Psoas muscle (tissue), 8 donors: ENCODE data around the gene MYL3. TPM values are rescaled to one million over a fixed set of nuclear protein-coding genes. Genes with fewer than 3 reads are reported as not detected.
"Not testable (repeated sequence)": the region's sequence is repeated elsewhere in the genome, so short reads cannot be mapped to it uniquely, and the experiment has no call there.

Source experiments
- ATAC-seq, 4 donors: fragments of 200-7000 bp; cut with Tn5 transposase; one replicate each; pipeline ENCODE4 v1.9.1; 2020; ENCODE audit warnings: moderate library complexity in 3 of 4, mild to moderate bottlenecking in 2 of 4
- DNase-seq, 2 donors: peaks; one replicate each; pipeline ENCODE4 v3.0.0-alpha.2; 2020
- H3K27ac ChIP-seq: fragments of 200-600 bp; one replicate; pipeline ENCODE4 v1.8.0; 2022
- H3K27me3 ChIP-seq, 3 donors: fragments of 200-600 bp in 1 of 3; one replicate each; pipeline versions ENCODE4 v1.6.1 to v1.8.0; 2013 to 2022; ENCODE audit warnings: low read length in 2 of 3, mild to moderate bottlenecking in 2 of 3, moderate library complexity in 1 of 3; ENCODE audit not compliant: insufficient read depth in 3 of 3
- H3K36me3 ChIP-seq, 2 donors: fragments of 200-600 bp in 1 of 2; one replicate each; pipeline versions ENCODE4 v1.6.1 to v1.8.0; 2013 to 2022; ENCODE audit warnings: low read depth in 1 of 2, mild to moderate bottlenecking in 1 of 2, moderate library complexity in 1 of 2; ENCODE audit not compliant: insufficient read depth in 1 of 2
- H3K4me1 ChIP-seq: fragments of 200-600 bp; one replicate; pipeline ENCODE4 v1.8.0; 2022
- H3K4me3 ChIP-seq: fragments of 200-600 bp; one replicate; pipeline ENCODE4 v1.8.0; 2022; ENCODE audit warnings: mild to moderate bottlenecking
- H3K9me3 ChIP-seq: fragments of 200-600 bp; one replicate; pipeline ENCODE4 v1.8.0; 2022
- CTCF ChIP-seq: fragments of 200-600 bp; IDR thresholded peaks from one replicate; pipeline ENCODE4 v1.8.0; 2022; ENCODE audit warnings: antibody characterized with exemption
- whole genome bisulfite sequencing, 3 donors: extraction: QIAGEN DNeasy Blood & Tissue Kit; methylation state at CpG; one replicate each; pipeline versions ENCODE4 v1.1.6 to v1.1.7; 2013; 5-methylcytosine and 5-hydroxymethylcytosine counted together
- intact Hi-C, 2 donors: fragments of 100-400 bp; cut with DNase I; formaldehyde crosslinking; loops; one replicate each; pipeline versions ENCODE4 v1.11.0 to v1.14.2; 2022
- long read RNA-seq, 2 donors: library from polyadenylated mRNA; unstranded; transcript quantifications; one replicate each; pipeline ENCODE4 v2.0.0, GENCODE V29; 2021
- polyA plus RNA-seq, 3 donors: library from polyadenylated mRNA; stranded (reverse); fragments of 200-250 nt; gene quantifications; one replicate each; pipeline ENCODE4 v1.2.3, GENCODE V29; 2013
- total RNA-seq, 4 donors: library from RNA; stranded (reverse); fragmentation: NEBNext Ultra II Directional in 2 of 4; extraction: Animal tissue kit (Norgen Biotek cat#: 25700) in 2 of 4; gene quantifications; one replicate each; pipeline versions ENCODE4 v1.2.1 to v1.2.4, GENCODE V29; 2021 to 2023
- donor health status: healthy with polysubstance abuse.
- donor health status: DM: no; HTN: no; CAD: no; lungs with moderate emphysema.
- donor health status: Bipolar disorder and iron deficiency.
- donor health status: healthy.
- donor health status: DM: yes; HTN: yes; CAD: no.
- donor health status: DM: no; HTN: no; CAD: no.
- donor health status: DM: no; HTN: no; CAD: no.
- donor health status: DM: yes; HTN: yes; CAD: no.

MYL3 gene
- total RNA-seq = 1,000 to 10,000 TPM in 2 of 4 donors, 100 to 1,000 TPM in 2; 395 to 2,071 (median 1,091) TPM
- polyA plus RNA-seq = 1,000 to 10,000 TPM in 2 of 3 donors, 100 to 1,000 TPM in 1; 555 to 3,091 (median 2,834) TPM
- long read RNA-seq, donor 1, transcript MYL3-202 (6 exons, 1,012 nt) = minor isoform, 20 of 161 reads
- long read RNA-seq, donor 1, transcript MYL3-201 (7 exons, 924 nt) = major isoform, 123 of 161 reads
- long read RNA-seq, donor 1, partial matches to known transcripts = 11 of 161 reads
- long read RNA-seq, donor 1, other reads (novel, unspliced or antisense) = 7 of 161 reads
- long read RNA-seq, donor 2, transcript MYL3-202 (6 exons, 1,012 nt) = minor isoform, 126 of 684 reads
- long read RNA-seq, donor 2, transcript MYL3-201 (7 exons, 924 nt) = major isoform, 462 of 684 reads
- long read RNA-seq, donor 2, partial matches to known transcripts = 45 of 684 reads
- long read RNA-seq, donor 2, other reads (novel, unspliced or antisense) = 51 of 684 reads

GRCh38 chr3:46863261-46863782 lies at the start of gene MYL3:
Gene MYL3, minus strand, starts transcription at chr3:46863444. Its CDS starts 54 bp downstream, at chr3:46863390.
- DNase-seq (peak; percentile 16 to 77), ATAC-seq (peak; percentile 32 to 58 (median 46))
- H3K4me1 ChIP-seq = peaks cover 24% of the 10 kb centered on the region
- H3K27ac ChIP-seq = peak within 1 kb of the TSS; percentile 81
- peak within 1 kb of the TSS; percentile 53 for H3K4me3 ChIP-seq
- 54 to 66% (median 57%) methylated on average over 7 of the region's 7 CpGs for WGBS, 3 donors
- no peaks in the 10 kb centered on the region for H3K27me3 ChIP-seq
- H3K9me3 ChIP-seq = no peaks in the 10 kb centered on the region
- TF ChIP-seq CTCF = no peak
- intact Hi-C loops = loop anchor here in 1 of 2 donors (10.0 kb wide), 1 partner anchor 159 kb away; the partner anchor contains the start of gene TMIE
- peaks cover 0 to under 1% of the 10 kb centered on the region in 2 donors for H3K36me3 ChIP-seq

DNA sequence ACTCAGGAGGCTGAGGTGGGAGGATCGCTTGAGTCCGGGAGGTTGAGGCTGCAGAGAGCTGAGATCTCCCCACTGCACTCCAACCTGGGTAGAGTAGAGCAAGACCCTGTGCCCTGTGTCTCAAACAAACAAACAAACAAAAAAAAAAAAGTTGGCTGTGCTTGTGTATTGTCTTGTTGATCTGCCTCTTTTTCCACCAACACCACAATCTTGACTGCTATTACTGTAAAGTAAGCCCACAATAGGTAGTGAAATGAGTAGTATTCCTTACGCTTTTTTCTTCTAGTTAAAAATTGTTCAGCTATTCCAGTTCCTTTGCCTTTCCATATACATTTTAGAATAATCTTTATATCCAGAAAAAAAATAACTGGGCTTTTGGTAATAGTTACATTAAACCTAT lies 49.7 kb upstream of the MYL3 start:
- H3K9me3 ChIP-seq = no peaks in the 10 kb centered on the region
- DNase-seq (no peak), ATAC-seq (no peak)
- no peak overlapping the region for H3K27ac ChIP-seq
- TF ChIP-seq CTCF = no peak
- peaks cover 26% of the 10 kb centered on the region for H3K4me1 ChIP-seq
- peaks cover 0 to 21% of the 10 kb centered on the region in 2 donors for H3K36me3 ChIP-seq
- no peak overlapping the region for H3K4me3 ChIP-seq
- WGBS, 3 donors = 97 to 100% (median 99%) methylated on average over 3 of the region's 3 CpGs
- intact Hi-C loops = no loop called here
- no peaks in the 10 kb centered on the region for H3K27me3 ChIP-seq

DNA sequence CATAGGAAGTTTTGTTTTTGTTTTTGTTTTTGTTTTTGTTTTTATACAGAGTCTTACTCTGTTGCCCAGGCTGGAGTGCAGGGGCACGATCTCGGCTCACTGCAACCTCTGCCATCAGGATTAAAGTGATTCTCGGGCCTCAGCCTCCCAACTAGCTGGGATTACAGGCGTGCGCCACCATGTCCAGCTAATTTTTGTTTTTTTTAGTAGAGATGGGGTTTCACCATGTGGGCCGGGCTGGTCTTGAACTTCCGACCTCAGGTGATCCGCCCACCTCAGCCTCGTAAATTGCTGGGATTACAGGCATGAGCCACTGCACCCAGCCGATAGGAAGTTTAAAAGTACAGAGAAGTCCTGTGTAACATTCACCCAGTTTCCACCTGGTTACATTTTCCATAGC lies 47.7 kb upstream of the MYL3 start:
- H3K4me3 ChIP-seq, ATAC-seq, H3K9me3 ChIP-seq, H3K27ac ChIP-seq, H3K36me3 ChIP-seq, H3K27me3 ChIP-seq, intact Hi-C loops: not testable (repeated sequence)
- DNase-seq = peak in 1 of 2 donors; percentile 12
- peaks cover 26% of the 10 kb centered on the region for H3K4me1 ChIP-seq
- 80 to 82% (median 81%) methylated on average over 10 of the region's 10 CpGs for WGBS, 3 donors

DNA sequence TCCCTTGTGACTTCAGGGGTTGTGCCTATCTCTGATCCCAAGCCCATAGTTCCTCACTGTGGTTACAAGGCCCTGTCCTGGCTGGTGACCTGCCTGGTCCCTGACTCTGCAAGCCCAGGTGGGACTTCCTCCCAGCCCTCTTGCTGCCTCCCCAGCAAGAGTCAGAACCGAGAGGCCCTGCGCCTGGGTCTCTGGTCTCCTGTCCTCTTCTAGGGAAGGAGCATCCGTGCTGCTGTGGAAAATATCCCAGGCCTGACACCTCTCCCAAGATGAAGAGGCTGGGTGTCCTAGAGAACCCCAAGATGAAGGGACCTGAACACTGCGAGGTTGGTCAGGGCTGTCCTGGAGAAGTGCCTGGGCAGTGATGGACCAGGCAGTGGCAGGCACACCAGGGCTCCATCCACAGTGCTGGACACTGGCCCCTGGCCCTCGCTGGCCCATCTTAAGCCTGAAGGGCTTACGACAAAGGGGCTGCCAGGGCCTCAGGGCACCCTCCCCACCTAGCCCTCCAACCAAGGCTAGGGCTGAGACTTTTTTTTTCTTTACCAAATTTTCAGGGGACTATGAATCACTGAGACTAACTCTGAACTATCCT lies 47.0 kb upstream of the MYL3 start:
- H3K27ac ChIP-seq = no peak overlapping the region
- WGBS, 3 donors = 78 to 84% (median 80%) methylated on average over 6 of the region's 6 CpGs

More for the DNA sequence above, 47.0 kb upstream of the MYL3 start:
- H3K4me3 ChIP-seq = no peak overlapping the region
- TF ChIP-seq CTCF = no peak
- peak in 2 of 4 donors; percentile 1 for ATAC-seq
- H3K36me3 ChIP-seq = no peaks in the 10 kb centered on the region
- H3K27me3 ChIP-seq = no peaks in the 10 kb centered on the region
- H3K9me3 ChIP-seq = no peaks in the 10 kb centered on the region
- intact Hi-C loops = no loop called here
- peak; percentile 12 to 53 for DNase-seq
- peaks cover 22% of the 10 kb centered on the region for H3K4me1 ChIP-seq
